ENCODE data around the gene PCDHA3.
"Not testable (repeated sequence)": the region's sequence is repeated elsewhere in the genome, so short reads cannot be mapped to it uniquely, and the experiment has no call there.

The PCDHA3 gene

GRCh38 chr5:140833993-140834392 lies 33.1 kb downstream of the PCDHA3 start, which contains the start of gene PCDHA7:
Gene PCDHA7 (plus strand): TSS chr5:140834269. CDS start chr5:140834384, 115 bp downstream.
- Histone ChIP-seq H3K9me3 (no peaks in the 10 kb centered on the region), H3K4me3 (ENCODE audit: low read depth, low read length) (no peak within 1 kb of the TSS), H3K36me3 (no peaks in the 10 kb centered on the region), H3K4me1 (no peaks in the 10 kb centered on the region), H3K27me3 (no peaks in the 10 kb centered on the region)
- no peak for DNase-seq
- TF ChIP-seq, protein P1, sequence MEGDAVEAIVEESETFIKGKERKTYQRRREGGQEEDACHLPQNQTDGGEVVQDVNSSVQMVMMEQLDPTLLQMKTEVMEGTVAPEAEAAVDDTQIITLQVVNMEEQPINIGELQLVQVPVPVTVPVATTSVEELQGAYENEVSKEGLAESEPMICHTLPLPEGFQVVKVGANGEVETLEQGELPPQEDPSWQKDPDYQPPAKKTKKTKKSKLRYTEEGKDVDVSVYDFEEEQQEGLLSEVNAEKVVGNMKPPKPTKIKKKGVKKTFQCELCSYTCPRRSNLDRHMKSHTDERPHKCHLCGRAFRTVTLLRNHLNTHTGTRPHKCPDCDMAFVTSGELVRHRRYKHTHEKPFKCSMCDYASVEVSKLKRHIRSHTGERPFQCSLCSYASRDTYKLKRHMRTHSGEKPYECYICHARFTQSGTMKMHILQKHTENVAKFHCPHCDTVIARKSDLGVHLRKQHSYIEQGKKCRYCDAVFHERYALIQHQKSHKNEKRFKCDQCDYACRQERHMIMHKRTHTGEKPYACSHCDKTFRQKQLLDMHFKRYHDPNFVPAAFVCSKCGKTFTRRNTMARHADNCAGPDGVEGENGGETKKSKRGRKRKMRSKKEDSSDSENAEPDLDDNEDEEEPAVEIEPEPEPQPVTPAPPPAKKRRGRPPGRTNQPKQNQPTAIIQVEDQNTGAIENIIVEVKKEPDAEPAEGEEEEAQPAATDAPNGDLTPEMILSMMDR (IDR thresholded peaks at IDR 0.05; ENCODE audit: low read depth, low read length), result no peak

- H3K27me3 ChIP-seq; H3K4me1 ChIP-seq; DNase-seq; H3K9me3 ChIP-seq; H3K4me3 ChIP-seq (ENCODE audit: low read depth, low read length); H3K36me3 ChIP-seq: not testable (repeated sequence)
These were observed 33.7 kb downstream of the PCDHA3 start for GRCh38 chr5:140834439-140835008.

GRCh38 chr5:140835622-140836510 lies 35.0 kb downstream of the PCDHA3 start:
- Histone ChIP-seq H3K4me1 (no peaks in the 10 kb centered on the region), H3K9me3 (no peaks in the 10 kb centered on the region), H3K27me3 (no peaks in the 10 kb centered on the region), H3K4me3 (ENCODE audit: low read depth, low read length) (no peak overlapping the region), H3K36me3 (no peaks in the 10 kb centered on the region)
- TF ChIP-seq, protein P1 (IDR thresholded peaks at IDR 0.05; ENCODE audit: low read depth, low read length), result no peak
- DNase-seq, result no peak

DNA sequence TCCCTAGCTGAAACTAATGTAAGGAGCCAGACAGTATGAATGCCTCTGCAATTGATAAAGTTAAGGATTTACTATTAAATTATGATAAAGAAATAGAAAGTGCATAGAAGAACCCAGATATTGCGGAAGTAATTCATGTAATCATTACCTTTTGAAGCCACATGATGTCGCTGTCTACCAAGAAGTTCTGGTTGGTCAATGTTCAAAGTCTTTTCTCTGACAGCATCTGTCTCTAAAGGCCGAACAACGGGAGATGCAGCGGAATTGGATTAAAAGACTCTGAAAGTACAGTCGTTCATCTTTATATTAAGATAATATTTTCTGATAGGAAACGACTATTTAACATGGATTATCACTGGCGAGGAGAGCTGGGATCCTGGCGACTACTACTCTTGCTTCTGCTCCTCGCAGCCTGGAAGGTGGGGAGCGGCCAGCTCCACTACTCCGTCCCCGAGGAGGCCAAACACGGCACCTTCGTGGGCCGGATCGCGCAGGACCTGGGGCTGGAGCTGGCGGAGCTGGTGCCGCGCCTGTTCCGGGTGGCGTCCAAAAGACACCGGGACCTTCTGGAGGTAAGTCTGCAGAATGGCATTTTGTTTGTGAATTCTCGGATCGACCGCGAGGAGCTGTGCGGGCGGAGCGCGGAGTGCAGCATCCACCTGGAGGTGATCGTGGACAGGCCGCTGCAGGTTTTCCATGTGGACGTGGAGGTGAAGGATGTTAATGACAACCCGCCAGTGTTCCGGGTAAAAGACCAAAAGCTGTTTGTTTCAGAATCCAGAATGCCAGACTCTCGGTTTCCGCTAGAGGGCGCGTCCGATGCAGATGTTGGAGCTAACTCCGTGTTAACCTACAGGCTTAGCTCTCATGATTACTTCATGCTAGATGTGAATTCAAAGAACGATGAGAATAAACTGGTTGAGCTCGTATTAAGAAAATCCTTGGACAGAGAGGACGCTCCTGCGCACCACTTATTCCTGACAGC lies 40.4 kb downstream of the PCDHA3 start, which contains the start of gene PCDHA8:
PCDHA8 (plus strand) TSS at position 210 of the 985 bp plus-strand sequence; CDS start at position 345, 135 bp downstream.
- no peaks in the 10 kb centered on the region for H3K4me1 ChIP-seq
- TF ChIP-seq, protein P1 (IDR thresholded peaks at IDR 0.05; ENCODE audit: low read depth, low read length), result peak; percentile 91
- peak within 1 kb of the TSS; percentile 69 for H3K4me3 ChIP-seq (ENCODE audit: low read depth, low read length)
- H3K9me3 ChIP-seq, result no peaks in the 10 kb centered on the region
- peak; percentile 82 for DNase-seq
- no peaks in the 10 kb centered on the region for H3K36me3 ChIP-seq
- H3K27me3 ChIP-seq, result no peaks in the 10 kb centered on the region

GRCh38 chr5:140842798-140843733 lies 42.2 kb downstream of the PCDHA3 start:
- DNase-seq, result no peak
- no peak overlapping the region for H3K4me3 ChIP-seq (ENCODE audit: low read depth, low read length)
- TF ChIP-seq, protein P1 (IDR thresholded peaks at IDR 0.05; ENCODE audit: low read depth, low read length), result no peak
- H3K27me3 ChIP-seq, result no peaks in the 10 kb centered on the region
- no peaks in the 10 kb centered on the region for H3K4me1 ChIP-seq
- H3K9me3 ChIP-seq, result no peaks in the 10 kb centered on the region
- H3K36me3 ChIP-seq, result no peaks in the 10 kb centered on the region

DNA sequence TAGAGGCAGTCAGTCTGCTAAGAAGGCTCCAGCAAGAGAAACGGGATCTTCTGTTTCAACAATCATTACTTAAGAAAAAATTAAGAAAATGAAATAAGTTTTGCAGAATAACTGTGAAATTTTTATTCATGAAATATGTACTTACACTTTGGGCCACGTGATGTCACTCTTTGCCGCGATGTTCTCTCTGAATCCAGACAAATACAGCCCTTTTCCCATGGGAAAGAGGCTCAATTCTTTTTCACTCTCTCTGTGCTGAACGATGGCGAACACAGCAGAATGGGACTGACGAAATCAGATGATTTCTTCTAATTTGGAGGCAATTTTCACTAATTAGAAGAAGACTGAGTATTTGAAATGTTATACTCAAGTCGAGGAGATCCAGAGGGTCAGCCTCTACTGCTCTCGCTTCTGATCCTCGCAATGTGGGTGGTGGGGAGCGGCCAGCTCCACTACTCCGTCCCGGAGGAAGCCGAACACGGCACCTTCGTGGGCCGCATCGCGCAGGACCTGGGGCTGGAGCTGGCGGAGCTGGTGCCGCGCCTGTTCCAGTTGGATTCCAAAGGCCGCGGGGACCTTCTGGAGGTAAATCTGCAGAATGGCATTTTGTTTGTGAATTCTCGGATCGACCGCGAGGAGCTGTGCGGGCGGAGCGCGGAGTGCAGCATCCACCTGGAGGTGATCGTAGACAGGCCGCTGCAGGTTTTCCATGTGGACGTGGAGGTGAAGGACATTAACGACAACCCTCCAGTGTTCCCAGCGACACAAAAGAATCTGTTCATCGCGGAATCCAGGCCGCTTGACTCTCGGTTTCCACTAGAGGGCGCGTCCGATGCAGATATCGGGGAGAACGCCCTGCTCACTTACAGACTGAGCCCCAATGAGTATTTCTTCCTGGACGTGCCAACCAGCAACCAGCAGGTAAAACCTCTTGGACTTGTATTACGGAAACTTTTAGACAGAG lies 47.6 kb downstream of the PCDHA3 start, which contains the start of gene PCDHA9:
PCDHA9 (plus strand) TSS at position 244 of the 964 bp plus-strand sequence; CDS start at position 358, 114 bp downstream.
- not testable (repeated sequence) for H3K4me3 ChIP-seq (ENCODE audit: low read depth, low read length); H3K27me3 ChIP-seq; H3K4me1 ChIP-seq; H3K36me3 ChIP-seq; DNase-seq; H3K9me3 ChIP-seq

- not testable (repeated sequence) for DNase-seq
These were observed 49.2 kb downstream of the PCDHA3 start for GRCh38 chr5:140849831-140850634.

More at GRCh38 chr5:140849831-140850634, 49.2 kb downstream of the PCDHA3 start:
- H3K36me3 ChIP-seq; H3K4me3 ChIP-seq (ENCODE audit: low read depth, low read length); H3K27me3 ChIP-seq; H3K9me3 ChIP-seq; H3K4me1 ChIP-seq: not testable (repeated sequence)
